Stimulated activated CD4-positive, alpha-beta T cell treated with anti-CD3 and anti-CD28 coated beads, Interleukin-1b, Interleukin-23, amount 100 ng/mL, for 1 hour (primary cell): Measurements from ENCODE around the gene MMD2.

Experiments
- DNase-seq, 2 donors: peaks; one replicate each; pipeline ENCODE4 v3.0.0-alpha.2; 2020; ENCODE audit warnings: low read depth in 2 of 2

The MMD2 gene

GRCh38 chr7:4871056-4871680 lies 87.8 kb downstream of the MMD2 start:
- DNase-seq = no peak

- no peak for DNase-seq
These were observed 90.5 kb downstream of the MMD2 start for GRCh38 chr7:4868493-4868892.

GRCh38 chr7:4866528-4867496 lies 92.2 kb downstream of the MMD2 start:
- DNase-seq = no peak

- no peak for DNase-seq
These were observed 96.8 kb downstream of the MMD2 start for GRCh38 chr7:4862156-4862555.

- DNase-seq = no peak
These were observed 97.3 kb downstream of the MMD2 start, which contains the start of gene PAPOLB for GRCh38 chr7:4861673-4862072. Gene PAPOLB, minus strand, starts transcription at chr7:4862030. Its CDS starts 220 bp downstream, at chr7:4861810.

GRCh38 chr7:4861227-4861626 lies 97.8 kb downstream of the MMD2 start:
- DNase-seq = no peak

- DNase-seq = no peak
These were observed 101.8 kb downstream of the MMD2 start for GRCh38 chr7:4857189-4857588.

GRCh38 chr7:4856336-4857057 lies 102.5 kb downstream of the MMD2 start:
- no peak for DNase-seq
